Activated CD4-positive, CD25-positive, alpha-beta regulatory T cell (primary cell): Measurements from ENCODE around the gene SSH3.

Experiments
- DNase-seq, 4 experiments: peaks; one replicate each; lab custom pipeline; 2025; lab: John Stamatoyannopoulos, UW

Gene SSH3

GRCh38 chr11:67280341-67280787 lies 23.0 kb upstream of the SSH3 start:
- no peak for DNase-seq

- DNase-seq = no peak
Measured at GRCh38 chr11:67280788-67281551, 22.4 kb upstream of the SSH3 start.

GRCh38 chr11:67281552-67282150 lies 21.7 kb upstream of the SSH3 start:
- DNase-seq = no peak

- DNase-seq = no peak
Measured at GRCh38 chr11:67282155-67282875, 21.0 kb upstream of the SSH3 start.

- no peak for DNase-seq
Measured at GRCh38 chr11:67282876-67283371, 20.4 kb upstream of the SSH3 start.

GRCh38 chr11:67283481-67283963 lies 19.8 kb upstream of the SSH3 start:
- no peak for DNase-seq

GRCh38 chr11:67284811-67285540 lies 18.4 kb upstream of the SSH3 start:
- DNase-seq = no peak

GRCh38 chr11:67285541-67286498 lies 17.5 kb upstream of the SSH3 start:
- no peak for DNase-seq

GRCh38 chr11:67286621-67287333 lies 16.6 kb upstream of the SSH3 start:
- DNase-seq = no peak

- no peak for DNase-seq
Measured at GRCh38 chr11:67287355-67288197, 15.8 kb upstream of the SSH3 start.

- no peak for DNase-seq
Measured at GRCh38 chr11:67288198-67288451, 15.2 kb upstream of the SSH3 start.

- peak; percentile 68 to 88 (median 80) for DNase-seq
Measured at GRCh38 chr11:67288452-67289225, 14.7 kb upstream of the SSH3 start.

GRCh38 chr11:67289226-67289650 lies 14.1 kb upstream of the SSH3 start, which contains the start of gene ANKRD13D:
ANKRD13D (plus strand) TSS chr11:67289303; CDS start chr11:67289461, 158 bp downstream.
- peak in 1 of 4 experiments; percentile 60 for DNase-seq

- no peak for DNase-seq
Measured at GRCh38 chr11:67289651-67290479, 13.5 kb upstream of the SSH3 start.

GRCh38 chr11:67290801-67291200 lies 12.5 kb upstream of the SSH3 start:
- DNase-seq = no peak

GRCh38 chr11:67291481-67292381 lies 11.6 kb upstream of the SSH3 start:
- DNase-seq = no peak
